COLO668 (cell line): Measurements from ENCODE around the gene TINAGL1.
"Not testable (repeated sequence)": the region's sequence is repeated elsewhere in the genome, so short reads cannot be mapped to it uniquely, and the experiment has no call there.

ENCODE experiments used
- DNase-seq: peaks from one replicate; lab custom pipeline; 2025; ENCODE audit not compliant: unreplicated experiment; lab: John Stamatoyannopoulos, UW

TINAGL1 gene

GRCh38 chr1:31583995-31584868 lies 7.9 kb downstream of the TINAGL1 start:
- peak; percentile 65 for DNase-seq

GRCh38 chr1:31584869-31585735 lies 8.8 kb downstream of the TINAGL1 start:
- no peak for DNase-seq

DNA sequence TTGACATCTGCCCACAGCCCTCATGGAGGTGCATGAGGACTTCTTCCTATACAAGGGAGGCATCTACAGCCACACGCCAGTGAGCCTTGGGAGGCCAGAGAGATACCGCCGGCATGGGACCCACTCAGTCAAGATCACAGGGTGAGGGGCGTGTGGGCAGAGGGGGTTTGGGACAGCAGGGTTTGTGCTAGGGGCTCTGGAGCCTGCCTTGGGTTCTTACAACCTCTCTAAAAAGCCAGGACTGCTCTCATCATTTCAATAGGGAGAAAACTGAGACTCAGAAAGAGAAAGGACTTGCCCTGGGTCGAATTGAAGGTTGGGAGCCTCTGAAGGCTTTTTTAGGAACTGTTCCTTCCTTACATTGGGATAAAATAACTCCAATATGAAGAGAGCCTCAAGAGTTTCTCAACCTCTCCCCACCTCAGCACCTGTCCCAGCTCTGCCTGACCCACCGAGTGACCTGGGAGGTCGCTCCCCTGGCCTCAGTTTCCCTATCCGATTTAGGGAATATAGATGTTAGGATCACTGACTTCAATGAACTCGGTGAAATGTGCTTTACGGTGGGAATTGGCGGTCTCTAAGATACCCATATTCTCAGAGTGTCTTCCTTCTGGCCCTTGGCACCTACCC lies 9.5 kb downstream of the TINAGL1 start:
- no peak for DNase-seq

DNA sequence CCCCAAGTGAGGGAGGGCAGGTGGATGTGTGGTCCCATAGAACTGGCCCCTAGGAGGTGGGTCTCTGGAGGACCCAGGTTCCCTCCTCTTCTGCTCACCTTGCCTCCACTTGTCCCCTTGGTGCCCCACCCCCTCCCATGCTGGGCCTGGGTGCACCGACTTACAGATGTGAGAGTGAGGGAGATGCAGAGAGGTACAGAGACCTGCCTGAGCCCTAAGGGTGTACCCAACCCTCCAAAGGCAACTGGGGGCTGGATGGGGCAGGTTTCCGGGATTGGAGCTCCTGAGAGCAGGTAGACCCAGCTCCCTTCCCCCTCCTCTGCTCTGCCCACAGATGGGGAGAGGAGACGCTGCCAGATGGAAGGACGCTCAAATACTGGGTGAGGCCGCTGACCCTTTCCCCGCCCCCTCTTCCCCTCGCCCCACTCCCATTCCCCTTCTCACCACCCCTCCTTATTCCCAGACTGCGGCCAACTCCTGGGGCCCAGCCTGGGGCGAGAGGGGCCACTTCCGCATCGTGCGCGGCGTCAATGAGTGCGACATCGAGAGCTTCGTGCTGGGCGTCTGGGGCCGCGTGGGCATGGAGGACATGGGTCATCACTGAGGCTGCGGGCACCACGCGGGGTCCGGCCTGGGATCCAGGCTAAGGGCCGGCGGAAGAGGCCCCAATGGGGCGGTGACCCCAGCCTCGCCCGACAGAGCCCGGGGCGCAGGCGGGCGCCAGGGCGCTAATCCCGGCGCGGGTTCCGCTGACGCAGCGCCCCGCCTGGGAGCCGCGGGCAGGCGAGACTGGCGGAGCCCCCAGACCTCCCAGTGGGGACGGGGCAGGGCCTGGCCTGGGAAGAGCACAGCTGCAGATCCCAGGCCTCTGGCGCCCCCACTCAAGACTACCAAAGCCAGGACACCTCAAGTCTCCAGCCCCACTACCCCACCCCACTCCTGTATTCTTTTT lies 10.3 kb downstream of the TINAGL1 start:
- DNase-seq, result no peak

GRCh38 chr1:31587328-31587699 lies 11.0 kb downstream of the TINAGL1 start:
- not testable (repeated sequence) for DNase-seq

DNA sequence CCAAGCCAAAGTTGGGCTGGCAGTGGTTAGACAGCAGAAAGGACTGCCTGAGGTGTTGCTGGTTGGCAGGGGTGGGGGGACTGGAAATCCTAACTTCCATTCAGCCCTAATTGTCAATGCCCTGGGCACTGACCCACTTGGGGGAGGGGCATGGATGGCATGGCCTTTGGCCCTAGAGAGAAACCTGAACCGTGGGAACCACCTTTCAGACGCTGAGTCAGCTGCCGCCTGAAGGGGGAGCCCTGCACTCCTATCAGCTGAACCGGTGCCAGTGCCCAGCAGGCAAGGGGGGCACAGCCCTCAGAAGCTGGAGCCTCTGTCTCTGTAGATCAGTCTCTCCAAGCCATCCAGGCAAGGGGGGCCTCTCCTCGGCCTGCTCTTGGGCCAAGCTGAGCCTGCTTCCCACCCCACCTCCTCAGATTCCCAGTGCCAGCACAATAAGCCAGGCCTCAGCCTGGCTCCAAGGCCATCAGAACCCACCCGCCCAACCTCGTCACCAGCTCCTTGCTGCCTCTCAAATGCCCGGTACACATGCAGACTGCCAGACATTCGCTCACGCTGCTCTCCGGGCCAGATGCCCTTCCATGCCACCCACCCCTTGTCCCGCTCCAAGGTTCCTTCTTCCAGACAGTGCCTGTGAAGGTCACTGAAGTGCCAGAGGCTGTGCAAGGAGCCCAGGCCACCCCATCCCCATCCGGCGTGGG lies 11.6 kb downstream of the TINAGL1 start:
- DNase-seq, result peak; percentile 83

GRCh38 chr1:31588751-31589515 lies 12.6 kb downstream of the TINAGL1 start:
- DNase-seq, result peak; percentile 58

GRCh38 chr1:31591425-31592093 lies 15.2 kb downstream of the TINAGL1 start:
- DNase-seq, result no peak

DNA sequence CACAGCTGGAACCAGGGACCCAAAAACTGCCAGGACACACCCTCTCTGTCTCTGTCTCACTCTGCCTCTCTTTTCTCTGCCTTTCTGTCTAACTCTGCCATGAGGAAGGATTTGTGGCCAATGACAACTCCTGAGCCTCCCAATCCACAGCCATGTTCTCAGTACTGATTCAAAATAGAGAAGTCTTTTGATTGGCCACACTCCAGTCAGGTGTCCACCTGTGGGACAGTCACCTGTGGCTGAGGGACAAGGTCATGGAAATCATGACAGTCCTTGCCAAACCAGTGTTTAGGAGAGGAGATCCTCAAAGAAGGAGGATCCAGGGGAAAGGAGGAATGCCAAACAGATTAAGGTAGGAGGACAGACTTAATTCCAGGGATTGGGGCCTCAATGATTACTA lies 15.8 kb downstream of the TINAGL1 start:
- DNase-seq, result no peak

DNA sequence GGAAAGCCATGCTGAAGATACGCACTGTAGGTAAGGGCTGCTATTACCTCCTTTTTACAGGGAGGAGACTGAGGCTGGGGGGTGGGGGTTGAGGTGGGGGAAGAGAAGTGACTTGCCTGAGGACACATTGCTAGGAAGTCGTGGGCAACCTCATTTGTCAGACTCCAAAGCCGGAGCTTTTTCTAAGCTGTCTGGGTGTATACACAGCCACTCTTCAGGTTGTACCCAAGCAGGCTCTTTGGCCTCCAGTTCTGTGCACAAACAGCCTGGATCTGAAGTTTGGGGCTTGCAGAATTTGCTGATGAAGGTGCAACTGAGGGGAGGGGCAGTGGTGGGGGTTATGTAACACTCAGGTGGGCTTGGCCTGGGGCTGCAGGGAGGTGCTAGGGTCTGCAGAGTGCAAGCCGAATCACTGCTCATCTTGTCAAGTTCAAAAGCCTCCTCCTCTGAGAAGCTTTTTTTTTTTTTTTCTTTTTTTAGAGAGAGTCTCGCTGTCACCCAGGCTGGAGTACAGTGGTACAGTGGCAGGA lies 16.9 kb downstream of the TINAGL1 start:
- no peak for DNase-seq

DNA sequence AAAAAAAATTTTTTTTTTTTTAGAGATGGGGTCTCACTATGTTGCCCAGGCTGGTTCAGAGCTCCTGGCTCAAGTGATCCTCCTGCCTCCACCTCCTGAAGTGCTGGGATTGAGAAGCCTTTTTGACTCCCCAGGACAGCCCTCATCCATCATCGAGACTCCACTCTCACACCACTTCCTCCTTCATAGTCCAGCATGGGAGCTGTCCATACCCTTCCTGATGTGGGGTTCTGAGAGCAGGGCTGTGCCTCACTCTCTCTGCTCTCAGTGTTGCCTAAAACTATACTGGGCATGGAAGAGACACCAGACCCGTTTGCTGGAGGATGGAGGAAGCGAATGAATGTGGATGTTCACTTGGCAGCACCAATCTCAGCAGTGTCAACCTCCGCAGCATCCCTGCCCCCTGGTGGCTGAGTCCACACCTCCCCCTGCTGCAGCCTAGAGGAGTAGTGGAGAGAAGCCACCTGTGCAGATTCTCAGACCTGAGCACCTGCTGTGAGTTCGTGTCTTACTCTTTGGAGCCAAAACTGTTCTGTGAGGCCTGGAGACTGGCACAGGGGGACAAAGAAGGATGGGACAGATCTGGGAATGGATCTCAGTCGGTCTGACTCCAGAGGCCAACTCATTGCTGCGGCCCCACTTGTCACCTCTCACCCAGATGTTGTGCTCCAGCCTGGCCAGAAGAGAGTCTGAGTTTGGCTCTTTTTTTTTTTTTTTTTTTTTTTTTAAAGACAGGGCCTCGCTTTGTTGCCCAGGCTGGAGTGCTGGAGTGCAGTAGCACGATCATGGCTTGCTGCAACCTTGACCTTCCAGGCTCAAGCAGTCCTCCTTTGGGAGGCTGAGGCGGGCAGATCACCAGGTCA lies 17.7 kb downstream of the TINAGL1 start:
- peak; percentile 91 for DNase-seq

GRCh38 chr1:31595836-31596736 lies 19.8 kb downstream of the TINAGL1 start:
- DNase-seq, result no peak

DNA sequence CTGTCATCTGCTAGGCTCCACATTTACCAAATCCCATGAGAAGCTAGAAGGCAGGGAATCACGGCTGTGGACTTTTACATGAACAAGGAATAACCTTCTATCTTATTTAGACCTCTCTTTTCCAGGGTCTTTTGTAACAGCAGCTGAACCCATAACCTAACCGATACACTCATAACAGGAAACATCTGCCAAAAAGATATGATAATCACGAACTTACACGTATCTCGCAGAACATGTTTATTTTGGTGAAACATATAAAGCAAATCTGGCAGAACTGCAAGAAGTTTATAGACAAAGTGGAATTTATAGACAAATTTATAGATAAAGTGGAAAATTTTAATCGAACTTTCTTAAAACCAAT lies 20.4 kb downstream of the TINAGL1 start:
- no peak for DNase-seq

GRCh38 chr1:31598980-31599379 lies 22.7 kb downstream of the TINAGL1 start:
- no peak for DNase-seq

- no peak for DNase-seq
Observed at GRCh38 chr1:31600641-31601040, 24.3 kb downstream of the TINAGL1 start.

DNA sequence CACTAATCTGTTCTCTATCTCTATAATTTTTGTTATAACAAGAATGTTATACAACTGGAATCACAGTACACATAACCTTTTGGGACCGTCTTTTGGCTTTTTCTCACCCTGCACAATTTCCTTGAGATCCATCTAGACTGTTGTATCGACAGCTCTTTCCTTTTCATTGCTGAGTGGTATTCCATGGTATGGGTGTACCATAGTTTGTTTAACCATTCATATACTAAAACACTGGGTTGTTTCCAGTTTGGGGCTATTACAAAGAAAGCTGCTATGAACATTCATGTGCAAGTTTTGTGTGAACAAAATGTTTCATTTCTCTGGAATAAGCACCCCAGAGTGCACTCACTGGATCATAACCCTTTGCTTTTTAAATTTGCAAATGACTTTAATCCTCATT lies 25.8 kb downstream of the TINAGL1 start:
- DNase-seq, result no peak
